Activated naive CD8-positive, alpha-beta T cell (primary cell): Measurements from ENCODE around the gene YWHAE.
"Not testable (repeated sequence)": the region's sequence is repeated elsewhere in the genome, so short reads cannot be mapped to it uniquely, and the experiment has no call there.

Source experiments
- H3K27ac Mint-ChIP-seq: one replicate; pipeline ENCODE4 v1.8.0; 2021; ENCODE audit warnings: mixed read lengths
- H3K27me3 Mint-ChIP-seq: one replicate; pipeline ENCODE4 v1.8.0; 2021; ENCODE audit warnings: mixed read lengths
- H3K36me3 Mint-ChIP-seq: one replicate; pipeline ENCODE4 v1.8.0; 2021; ENCODE audit warnings: mixed read lengths
- H3K4me1 Mint-ChIP-seq: one replicate; pipeline ENCODE4 v1.8.0; 2021; ENCODE audit warnings: low read depth, mixed read lengths
- H3K4me3 Mint-ChIP-seq: one replicate; pipeline ENCODE4 v1.8.0; 2021; ENCODE audit warnings: mild to moderate bottlenecking, mixed read lengths
- H3K9me3 Mint-ChIP-seq: one replicate; pipeline ENCODE4 v1.8.0; 2021; ENCODE audit warnings: low read depth, mixed read lengths

Gene YWHAE

DNA sequence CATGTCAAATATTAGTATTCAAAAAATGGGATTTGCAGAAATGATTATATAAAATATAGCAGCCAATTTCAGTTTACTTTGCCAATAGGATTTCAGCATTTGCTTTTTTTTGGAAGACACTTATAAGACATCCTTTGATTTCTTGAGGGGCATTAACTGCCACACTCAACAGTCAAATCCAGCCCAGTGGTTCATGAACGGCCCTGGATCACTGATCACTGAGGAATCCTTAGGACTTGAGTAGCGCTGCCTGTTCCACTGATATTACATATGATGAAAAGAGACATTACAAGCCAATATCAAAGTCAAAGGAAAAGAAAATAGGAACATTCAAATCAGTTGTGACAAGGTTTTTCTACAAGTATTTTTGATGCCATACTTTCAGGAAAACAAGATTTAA, 21.0 kb upstream of the YWHAE start:
- H3K4me1 Mint-ChIP-seq, result peaks cover 14% of the 10 kb centered on the region

DNA sequence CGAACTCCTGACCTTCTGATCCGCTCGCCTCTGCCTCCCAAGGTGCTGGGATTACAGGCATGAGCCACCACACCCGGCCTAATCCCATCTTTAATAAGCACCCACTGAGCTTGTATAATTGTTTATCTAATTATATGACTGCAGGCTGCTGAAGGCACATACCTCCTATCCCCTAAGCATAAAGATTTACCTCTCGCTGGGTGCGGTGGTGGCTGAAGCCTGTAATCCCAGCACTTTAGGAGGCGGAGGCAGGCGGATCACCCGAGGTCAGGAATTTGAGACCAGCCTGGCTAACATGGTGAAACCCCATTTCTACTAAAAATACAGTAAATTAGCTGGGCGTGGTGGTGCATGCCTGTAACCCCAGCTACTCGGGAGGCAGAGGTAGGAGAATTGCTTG, 20.1 kb upstream of the YWHAE start:
- no peak overlapping the region for H3K27ac Mint-ChIP-seq
- peaks cover 13% of the 10 kb centered on the region for H3K4me1 Mint-ChIP-seq
- H3K4me3 Mint-ChIP-seq, result no peak overlapping the region
- H3K27me3 Mint-ChIP-seq, result no peaks in the 10 kb centered on the region
- no peaks in the 10 kb centered on the region for H3K9me3 Mint-ChIP-seq
- peaks cover 5% of the 10 kb centered on the region for H3K36me3 Mint-ChIP-seq

More for the DNA sequence above, 21.0 kb upstream of the YWHAE start:
- Mint-ChIP-seq H3K9me3 (no peaks in the 10 kb centered on the region), H3K4me3 (no peak overlapping the region), H3K27ac (no peak overlapping the region), H3K36me3 (peaks cover 5% of the 10 kb centered on the region), H3K27me3 (no peaks in the 10 kb centered on the region)

DNA sequence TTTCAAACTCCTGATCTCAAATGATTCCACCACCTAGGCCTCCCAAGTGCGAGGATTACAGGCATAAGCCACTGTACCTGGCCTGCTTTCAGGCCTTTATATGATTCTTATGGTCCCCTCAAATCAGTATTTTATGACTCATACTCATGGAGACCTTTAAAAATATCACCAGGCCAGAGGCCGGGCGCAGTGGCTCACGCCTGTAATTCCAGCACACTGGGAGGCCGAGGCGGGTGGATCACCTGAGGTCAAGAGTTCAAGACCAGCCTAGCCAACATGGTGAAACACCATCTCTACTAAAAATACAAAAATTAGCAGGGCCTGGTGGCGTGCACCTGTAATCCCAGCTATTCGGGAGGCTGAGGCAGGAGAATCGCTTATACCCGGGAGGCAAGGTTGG, 18.5 kb upstream of the YWHAE start:
- not testable (repeated sequence) for H3K27me3 Mint-ChIP-seq, H3K4me3 Mint-ChIP-seq, H3K27ac Mint-ChIP-seq, H3K4me1 Mint-ChIP-seq, H3K36me3 Mint-ChIP-seq, H3K9me3 Mint-ChIP-seq

DNA sequence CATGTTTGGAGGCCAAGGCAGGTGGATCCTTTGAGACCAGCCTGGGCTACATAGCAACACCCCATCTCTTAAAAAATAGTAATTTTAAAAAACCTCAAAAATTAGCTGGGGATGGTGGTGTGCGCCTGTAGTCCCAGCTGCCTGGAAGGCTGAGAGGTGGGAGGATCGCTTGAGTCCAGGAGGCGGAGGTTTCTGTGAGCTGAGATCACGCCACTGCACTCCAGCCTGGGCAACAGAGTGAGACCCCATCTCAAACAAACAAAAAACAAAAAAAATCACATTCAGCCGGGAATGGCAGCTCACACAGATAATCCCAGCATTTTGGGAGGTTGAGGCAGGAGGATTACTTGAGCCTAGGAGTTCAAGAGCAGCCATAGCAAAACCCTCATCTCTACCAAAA, 16.4 kb upstream of the YWHAE start:
- Mint-ChIP-seq H3K27me3 (no peaks in the 10 kb centered on the region), H3K36me3 (no peaks in the 10 kb centered on the region), H3K9me3 (no peaks in the 10 kb centered on the region), H3K4me3 (no peak overlapping the region), H3K27ac (no peak overlapping the region), H3K4me1 (no peaks in the 10 kb centered on the region)

DNA sequence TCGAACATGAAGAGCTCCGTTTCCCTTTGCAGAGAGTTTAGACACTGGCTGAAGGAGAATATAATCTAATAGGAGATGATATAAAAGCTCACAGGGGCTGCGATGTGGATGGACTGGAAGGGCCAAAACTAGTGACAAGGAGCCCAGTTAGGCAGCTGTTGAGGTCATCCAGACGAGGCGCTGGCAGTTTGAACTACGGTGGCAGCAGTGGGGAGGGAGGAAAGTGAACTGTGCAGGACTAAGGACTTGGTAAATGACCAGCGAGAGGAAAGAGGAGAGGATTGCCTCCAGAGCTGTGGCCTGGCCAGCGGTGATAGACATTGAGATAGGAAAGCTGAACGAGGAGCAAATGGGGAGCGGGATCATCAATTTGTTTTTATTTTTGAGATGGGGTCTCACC, 14.6 kb upstream of the YWHAE start:
- H3K4me3 Mint-ChIP-seq, result no peak overlapping the region
- H3K36me3 Mint-ChIP-seq, result no peaks in the 10 kb centered on the region
- no peaks in the 10 kb centered on the region for H3K4me1 Mint-ChIP-seq
- no peaks in the 10 kb centered on the region for H3K9me3 Mint-ChIP-seq
- H3K27me3 Mint-ChIP-seq, result no peaks in the 10 kb centered on the region
- no peak overlapping the region for H3K27ac Mint-ChIP-seq

DNA sequence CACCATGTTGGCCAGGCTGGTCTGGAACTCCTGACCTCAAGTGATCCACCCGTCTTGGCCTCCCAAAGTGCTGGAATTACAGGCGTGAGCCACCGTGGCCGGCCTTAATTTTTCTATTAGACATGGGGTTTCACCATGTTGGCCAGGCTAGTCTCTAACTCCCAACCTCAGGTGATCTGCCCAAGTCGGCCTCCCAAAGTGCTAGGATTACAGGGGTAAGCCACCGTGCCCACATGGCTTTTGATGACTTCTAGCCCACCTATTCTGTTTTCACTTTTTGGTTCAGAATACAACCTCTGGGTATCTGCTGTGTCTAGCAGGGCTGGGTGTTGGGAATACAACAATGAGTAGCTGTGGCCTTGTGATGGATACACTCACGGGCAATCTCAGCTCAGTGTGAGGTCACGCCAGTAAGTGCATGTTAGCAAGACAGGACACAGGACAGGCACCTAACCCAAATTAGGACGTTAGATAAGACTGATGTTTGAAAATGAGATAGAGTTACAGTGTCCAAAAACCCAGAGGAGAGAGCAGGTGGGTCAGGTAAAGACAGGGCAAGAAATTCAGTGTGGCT, 14.1 kb upstream of the YWHAE start:
- H3K4me1 Mint-ChIP-seq, result no peaks in the 10 kb centered on the region
- no peaks in the 10 kb centered on the region for H3K36me3 Mint-ChIP-seq
- no peak overlapping the region for H3K27ac Mint-ChIP-seq
- no peaks in the 10 kb centered on the region for H3K9me3 Mint-ChIP-seq
- H3K4me3 Mint-ChIP-seq, result no peak overlapping the region
- no peaks in the 10 kb centered on the region for H3K27me3 Mint-ChIP-seq

DNA sequence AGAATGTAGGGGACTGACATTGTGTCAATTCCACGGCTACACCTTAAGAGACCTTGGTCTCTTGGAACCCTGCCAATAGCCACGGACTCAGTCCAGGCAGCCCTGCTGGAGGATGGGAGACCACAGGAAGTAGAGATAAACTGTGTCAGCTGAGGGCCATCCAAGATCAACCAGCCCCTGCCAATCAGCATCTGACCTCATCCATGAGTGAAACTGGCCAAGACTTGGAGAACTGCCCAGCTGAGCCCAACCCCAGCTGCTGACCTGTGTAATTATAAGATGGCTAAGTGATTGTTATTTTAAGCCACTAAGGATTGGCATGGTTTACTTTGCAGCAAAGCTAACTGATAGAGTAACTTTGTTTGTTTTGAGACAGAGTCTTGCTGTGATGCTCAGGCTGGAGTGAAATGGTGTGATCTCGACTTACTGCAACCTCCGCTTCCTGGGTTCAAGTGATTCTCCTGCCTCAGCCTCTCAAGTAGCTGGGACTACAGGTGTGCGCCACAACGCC, 13.3 kb upstream of the YWHAE start:
- Mint-ChIP-seq H3K9me3 (no peaks in the 10 kb centered on the region), H3K4me1 (no peaks in the 10 kb centered on the region), H3K4me3 (no peak overlapping the region), H3K27ac (no peak overlapping the region), H3K27me3 (no peaks in the 10 kb centered on the region), H3K36me3 (no peaks in the 10 kb centered on the region)

DNA sequence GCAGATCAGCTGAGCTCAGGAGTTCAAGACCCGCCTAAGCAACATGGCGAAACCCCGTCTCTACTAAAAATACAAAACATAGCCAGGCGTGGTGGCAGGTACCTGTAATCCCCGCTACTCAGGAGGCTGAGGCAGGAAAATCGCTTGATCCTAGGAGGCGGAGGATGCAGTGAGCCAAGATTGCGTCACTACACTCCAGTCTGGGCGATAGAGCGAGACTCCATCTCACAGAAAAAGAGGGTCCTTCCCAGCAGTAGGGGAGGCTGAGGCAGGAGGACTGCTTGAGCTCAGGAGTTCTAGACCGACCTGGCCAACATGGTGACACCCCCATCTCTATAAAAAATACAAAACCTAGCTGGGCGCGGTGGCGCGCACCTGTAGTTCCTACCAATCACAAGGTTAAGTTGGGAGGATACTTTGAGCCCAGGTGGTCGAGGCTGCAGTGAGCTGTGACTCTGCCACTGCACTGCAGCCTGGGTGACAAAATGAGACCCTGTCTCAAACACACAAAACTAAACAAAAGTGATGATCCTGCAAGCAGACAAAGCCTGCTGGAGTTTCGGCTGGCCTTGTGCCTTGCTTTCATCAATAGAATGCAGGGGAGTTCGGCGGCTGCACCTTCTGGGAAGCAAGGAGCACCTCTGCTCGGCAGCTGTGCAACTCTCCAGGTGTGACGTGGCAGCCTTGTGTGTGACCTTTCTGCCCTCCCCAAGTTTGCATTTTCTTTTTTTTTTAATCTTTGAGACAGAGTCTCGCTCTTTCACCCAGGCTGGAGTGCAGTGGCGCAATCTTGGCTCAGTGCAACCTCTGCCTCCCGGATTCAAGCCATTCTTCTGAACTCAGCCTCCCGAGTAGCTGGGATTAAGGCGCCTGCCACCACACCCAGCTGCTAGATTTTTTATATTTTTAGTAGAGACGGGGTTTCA, 12.4 kb upstream of the YWHAE start:
- no peak overlapping the region for H3K27ac Mint-ChIP-seq
- no peak overlapping the region for H3K4me3 Mint-ChIP-seq
- H3K36me3 Mint-ChIP-seq, result no peaks in the 10 kb centered on the region
- no peaks in the 10 kb centered on the region for H3K4me1 Mint-ChIP-seq
- no peaks in the 10 kb centered on the region for H3K27me3 Mint-ChIP-seq
- no peaks in the 10 kb centered on the region for H3K9me3 Mint-ChIP-seq

DNA sequence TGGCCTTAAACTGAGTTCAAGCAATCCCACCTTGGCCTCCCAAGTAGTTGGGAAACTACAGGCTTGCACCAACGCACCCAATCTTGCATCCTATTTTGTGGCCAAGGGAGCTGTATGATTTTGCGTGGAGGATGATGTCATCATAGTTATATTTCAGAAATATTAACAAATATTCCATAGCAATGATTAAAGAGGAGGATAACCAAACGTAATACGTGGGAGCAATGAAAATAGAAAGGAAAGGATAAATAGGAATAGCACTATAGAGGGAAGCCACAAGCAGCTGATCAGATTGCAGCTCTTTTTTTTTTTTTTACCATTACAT, 2.2 kb upstream of the YWHAE start:
- H3K9me3 Mint-ChIP-seq, result no peaks in the 10 kb centered on the region
- no peak overlapping the region for H3K4me3 Mint-ChIP-seq
- peaks cover 12% of the 10 kb centered on the region for H3K4me1 Mint-ChIP-seq
- no peaks in the 10 kb centered on the region for H3K36me3 Mint-ChIP-seq
- no peak overlapping the region for H3K27ac Mint-ChIP-seq
- H3K27me3 Mint-ChIP-seq, result no peaks in the 10 kb centered on the region

DNA sequence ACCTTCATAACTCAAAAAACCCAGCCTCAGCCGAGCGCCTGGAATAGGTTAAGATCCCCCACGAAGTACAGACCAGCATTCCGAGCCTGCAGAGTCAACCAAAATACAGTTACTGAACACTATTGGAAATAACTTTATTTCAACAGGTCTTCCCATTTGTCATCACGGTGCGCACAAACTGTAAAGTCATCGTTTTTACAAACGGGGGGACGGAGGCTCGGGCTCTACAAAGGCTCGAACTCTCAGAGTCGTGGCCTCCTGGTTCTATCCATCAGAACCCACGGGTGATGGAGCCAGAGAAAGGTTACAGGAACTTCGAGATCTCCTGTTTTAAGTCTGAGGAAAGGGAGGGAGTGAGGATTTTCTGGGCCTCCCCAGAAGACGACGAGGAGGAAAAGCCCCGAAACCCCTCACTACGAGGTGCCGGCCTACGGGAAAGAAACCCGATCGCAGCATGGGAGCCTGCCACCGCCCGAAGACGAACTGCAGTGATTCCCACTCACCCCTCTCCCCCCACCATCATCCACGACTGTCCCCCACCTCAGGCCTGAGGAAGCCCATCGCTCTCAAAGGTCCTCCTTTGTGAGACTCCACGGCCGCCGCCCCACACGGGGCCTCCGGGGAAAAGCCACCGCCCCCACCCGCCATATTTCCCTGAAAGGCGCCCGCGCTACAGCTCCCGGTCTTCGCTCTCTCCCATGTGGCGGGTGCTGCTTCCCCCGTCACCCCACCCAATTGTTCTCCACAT, 917 bp downstream of the YWHAE start:
- Mint-ChIP-seq H3K27me3 (no peaks in the 10 kb centered on the region), H3K36me3 (peaks cover under 1% of the 10 kb centered on the region), H3K27ac (peak overlapping the region; percentile 99), H3K4me1 (peaks cover 35% of the 10 kb centered on the region), H3K4me3 (peak overlapping the region; percentile 96), H3K9me3 (no peaks in the 10 kb centered on the region)

DNA sequence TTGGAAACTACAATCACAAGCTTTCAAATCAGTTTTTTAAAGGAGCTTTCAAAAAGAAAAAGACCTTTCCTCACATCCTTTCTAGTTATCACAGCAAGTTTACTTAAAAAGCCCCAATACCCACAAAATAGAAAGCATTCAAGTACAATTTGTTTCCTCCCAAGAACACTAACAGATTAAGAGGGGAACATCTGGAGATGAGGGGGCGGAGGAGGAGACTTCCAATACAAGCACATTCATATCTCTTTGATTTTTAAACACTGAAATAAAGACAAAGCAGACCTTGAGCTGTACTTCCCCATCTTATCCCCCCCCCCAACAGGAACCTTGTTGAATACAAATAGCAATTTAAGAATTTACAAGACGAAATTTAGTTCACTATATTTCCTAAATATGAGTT, 2.0 kb downstream of the YWHAE start:
- Mint-ChIP-seq H3K36me3 (peaks cover 5% of the 10 kb centered on the region), H3K9me3 (no peaks in the 10 kb centered on the region)

DNA sequence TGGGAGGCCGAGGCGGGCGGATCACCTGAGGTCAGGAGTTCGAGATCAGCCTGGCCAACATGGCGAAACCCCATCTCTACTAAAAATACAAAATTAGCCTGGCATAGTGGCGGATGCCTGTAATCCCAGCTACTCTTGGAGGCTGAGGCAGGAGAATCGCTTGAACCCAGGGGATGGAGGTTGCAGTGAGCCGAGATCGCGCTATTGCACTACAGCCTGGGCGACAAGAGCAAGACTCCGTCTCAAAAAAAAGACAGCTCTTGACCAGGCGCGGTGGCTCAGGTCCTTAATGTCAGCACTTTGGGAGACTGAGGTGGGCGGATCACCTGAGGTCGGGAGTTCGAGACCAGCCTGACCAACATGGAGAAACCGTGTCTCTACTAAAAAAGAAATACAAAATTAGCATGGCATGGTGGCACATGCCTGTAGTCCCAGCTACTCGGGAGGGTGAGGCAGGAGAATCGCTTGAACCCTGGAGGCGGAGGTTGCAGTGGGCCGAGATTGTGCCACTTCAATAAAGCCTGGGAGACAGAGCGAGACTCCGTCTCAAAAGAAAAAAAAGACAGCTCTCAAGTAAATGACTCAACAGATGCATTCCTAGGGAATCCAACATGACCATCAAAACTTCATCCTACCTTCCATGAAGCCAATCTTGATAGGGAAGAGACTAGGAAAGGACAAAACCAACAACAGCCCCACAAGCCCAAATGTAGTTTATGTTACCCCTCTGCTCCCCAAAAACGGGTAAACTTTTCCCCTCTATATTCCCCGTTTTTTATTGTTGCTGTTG, 4.0 kb downstream of the YWHAE start:
- Mint-ChIP-seq H3K4me1 (peaks cover 63% of the 10 kb centered on the region), H3K4me3 (peak overlapping the region; percentile 52), H3K27ac (peak overlapping the region; percentile 64)
- H3K36me3 Mint-ChIP-seq, H3K27me3 Mint-ChIP-seq, H3K9me3 Mint-ChIP-seq: not testable (repeated sequence)

More for the DNA sequence above, 2.0 kb downstream of the YWHAE start:
- H3K27me3 Mint-ChIP-seq, result no peaks in the 10 kb centered on the region
- peak overlapping the region; percentile 96 for H3K4me3 Mint-ChIP-seq
- peaks cover 45% of the 10 kb centered on the region for H3K4me1 Mint-ChIP-seq
- peak overlapping the region; percentile 99 for H3K27ac Mint-ChIP-seq

DNA sequence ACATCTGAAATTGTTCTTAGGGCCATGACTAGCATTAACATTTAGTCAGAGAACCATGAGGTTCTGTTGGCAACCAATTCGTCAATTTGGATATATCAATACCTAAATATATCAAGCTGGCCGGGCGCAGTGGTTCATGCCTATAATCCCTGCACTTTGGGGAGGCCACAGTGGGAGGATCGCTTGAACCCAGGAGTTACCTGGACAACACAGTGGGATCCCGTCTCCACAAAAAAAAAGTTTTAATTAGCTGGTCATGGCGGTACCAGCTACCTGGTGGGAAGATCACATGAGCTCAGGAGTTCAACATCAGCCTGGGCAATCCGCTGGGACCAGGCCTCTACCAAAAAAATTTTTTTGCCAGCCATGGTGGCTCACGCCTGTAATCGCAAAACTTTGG, 8.4 kb downstream of the YWHAE start:
- no peaks in the 10 kb centered on the region for H3K27me3 Mint-ChIP-seq
- H3K4me3 Mint-ChIP-seq, result peak overlapping the region; percentile 59
- no peak overlapping the region for H3K27ac Mint-ChIP-seq
- no peaks in the 10 kb centered on the region for H3K9me3 Mint-ChIP-seq
- H3K4me1 Mint-ChIP-seq, result peaks cover 79% of the 10 kb centered on the region
- peaks cover 7% of the 10 kb centered on the region for H3K36me3 Mint-ChIP-seq

DNA sequence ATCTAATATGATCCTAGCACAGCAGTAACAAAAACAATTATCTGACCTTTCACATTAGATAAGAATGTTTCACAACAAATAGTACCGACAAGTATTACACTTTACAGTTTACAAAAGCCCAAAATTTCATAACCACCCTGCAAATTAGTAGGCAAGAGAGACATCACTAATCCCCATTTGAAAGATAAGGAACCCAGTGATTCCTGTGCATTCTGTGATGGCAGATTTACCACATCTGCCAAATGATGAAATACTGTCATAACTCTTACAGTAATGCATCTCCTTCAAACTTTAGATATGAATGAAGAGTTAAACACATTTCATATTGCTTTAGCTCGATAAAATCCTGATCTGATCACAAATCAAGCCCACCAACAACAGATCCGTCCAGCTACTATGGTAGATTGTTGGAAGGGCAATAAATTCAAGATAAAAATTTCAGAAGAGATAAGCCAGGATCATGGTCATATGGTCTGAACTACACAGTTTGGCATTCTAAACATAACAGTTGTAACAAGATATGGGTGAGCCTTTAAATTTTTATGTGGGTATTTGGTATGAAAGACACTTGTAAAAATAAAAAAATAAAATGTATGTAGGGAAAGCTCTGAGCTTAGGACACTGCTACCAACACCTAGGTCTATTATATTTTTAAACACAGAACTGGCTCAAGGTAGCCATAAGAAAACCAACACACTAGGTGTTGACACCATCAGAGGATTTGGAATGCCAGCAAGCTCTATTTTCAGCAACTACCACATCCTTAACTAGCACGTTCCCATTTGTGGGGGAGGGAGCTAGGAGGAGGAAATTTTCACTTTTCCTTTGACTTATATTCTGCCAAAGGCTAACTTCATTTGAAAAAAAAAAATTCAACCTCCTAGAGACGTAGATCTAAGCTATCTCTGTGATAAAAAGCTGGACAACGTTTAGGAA, 9.3 kb downstream of the YWHAE start:
- Mint-ChIP-seq H3K27me3 (no peaks in the 10 kb centered on the region), H3K4me1 (peaks cover 82% of the 10 kb centered on the region), H3K27ac (peak overlapping the region; percentile 43), H3K4me3 (peak overlapping the region; percentile 59), H3K36me3 (peaks cover 7% of the 10 kb centered on the region), H3K9me3 (no peaks in the 10 kb centered on the region)
